Epithelial cell of esophagus (primary cell): ENCODE measurements around the gene EML2.

Experiments
- DNase-seq: peaks from one replicate; pipeline ENCODE4 v3.0.0; 2010; ENCODE audit warnings: low read depth
- H3K4me3 ChIP-seq: 2 replicates; pipeline ENCODE4 v1.5.1; 2011; ENCODE audit warnings: mild to moderate bottlenecking, low read length, control low read depth
- TF ChIP-seq, protein P1 (sequence below): IDR thresholded peaks from 2 replicates; pipeline ENCODE4 v1.5.1; 2011; ENCODE audit warnings: low read depth, mild to moderate bottlenecking, low read length, control low read depth, inconsistent platforms; ENCODE audit not compliant: insufficient read depth; ENCODE audit errors: missing control alignments

EML2 gene

DNA sequence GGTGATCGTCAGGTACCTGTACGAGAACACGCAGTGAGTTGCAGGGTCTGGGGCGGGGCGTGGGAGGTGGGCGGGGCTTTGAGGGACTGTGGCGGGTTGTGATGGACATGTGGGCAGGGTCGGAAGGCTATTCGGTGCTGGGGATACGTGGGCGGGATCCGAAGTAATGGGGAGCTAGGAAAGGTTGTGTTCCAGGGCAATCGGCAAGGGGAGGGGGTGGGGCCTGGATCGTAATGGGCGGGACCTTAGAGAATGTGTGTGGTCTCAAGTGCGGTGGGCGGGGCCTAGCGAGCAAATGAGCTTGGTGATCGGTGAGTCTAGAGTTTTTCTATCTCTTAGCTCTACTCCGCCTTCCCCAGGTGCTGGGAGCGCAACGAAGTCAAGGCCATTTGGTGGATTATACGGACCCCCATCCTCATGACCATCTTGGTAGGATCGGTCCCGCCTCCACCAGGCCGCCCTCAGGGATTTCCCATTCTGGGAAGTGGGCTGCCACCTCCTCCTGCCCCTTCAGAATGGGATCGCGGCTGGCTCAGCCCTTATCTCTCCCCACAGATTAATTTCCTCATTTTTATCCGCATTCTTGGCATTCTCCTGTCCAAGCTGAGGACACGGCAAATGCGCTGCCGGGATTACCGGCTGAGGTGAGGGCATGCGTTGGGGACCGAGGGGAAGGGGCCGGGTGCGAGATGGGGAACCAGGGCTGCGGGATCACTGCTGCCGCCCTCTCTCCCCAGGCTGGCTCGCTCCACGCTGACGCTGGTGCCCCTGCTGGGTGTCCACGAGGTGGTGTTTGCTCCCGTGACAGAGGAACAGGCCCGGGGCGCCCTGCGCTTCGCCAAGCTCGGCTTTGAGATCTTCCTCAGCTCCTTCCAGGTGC lies 38.4 kb upstream of the EML2 start:
- peak overlapping the region; percentile 44 for H3K4me3 ChIP-seq
- TF ChIP-seq, protein P1, sequence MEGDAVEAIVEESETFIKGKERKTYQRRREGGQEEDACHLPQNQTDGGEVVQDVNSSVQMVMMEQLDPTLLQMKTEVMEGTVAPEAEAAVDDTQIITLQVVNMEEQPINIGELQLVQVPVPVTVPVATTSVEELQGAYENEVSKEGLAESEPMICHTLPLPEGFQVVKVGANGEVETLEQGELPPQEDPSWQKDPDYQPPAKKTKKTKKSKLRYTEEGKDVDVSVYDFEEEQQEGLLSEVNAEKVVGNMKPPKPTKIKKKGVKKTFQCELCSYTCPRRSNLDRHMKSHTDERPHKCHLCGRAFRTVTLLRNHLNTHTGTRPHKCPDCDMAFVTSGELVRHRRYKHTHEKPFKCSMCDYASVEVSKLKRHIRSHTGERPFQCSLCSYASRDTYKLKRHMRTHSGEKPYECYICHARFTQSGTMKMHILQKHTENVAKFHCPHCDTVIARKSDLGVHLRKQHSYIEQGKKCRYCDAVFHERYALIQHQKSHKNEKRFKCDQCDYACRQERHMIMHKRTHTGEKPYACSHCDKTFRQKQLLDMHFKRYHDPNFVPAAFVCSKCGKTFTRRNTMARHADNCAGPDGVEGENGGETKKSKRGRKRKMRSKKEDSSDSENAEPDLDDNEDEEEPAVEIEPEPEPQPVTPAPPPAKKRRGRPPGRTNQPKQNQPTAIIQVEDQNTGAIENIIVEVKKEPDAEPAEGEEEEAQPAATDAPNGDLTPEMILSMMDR, result peak; percentile 42
- DNase-seq, result peak; percentile 99

DNA sequence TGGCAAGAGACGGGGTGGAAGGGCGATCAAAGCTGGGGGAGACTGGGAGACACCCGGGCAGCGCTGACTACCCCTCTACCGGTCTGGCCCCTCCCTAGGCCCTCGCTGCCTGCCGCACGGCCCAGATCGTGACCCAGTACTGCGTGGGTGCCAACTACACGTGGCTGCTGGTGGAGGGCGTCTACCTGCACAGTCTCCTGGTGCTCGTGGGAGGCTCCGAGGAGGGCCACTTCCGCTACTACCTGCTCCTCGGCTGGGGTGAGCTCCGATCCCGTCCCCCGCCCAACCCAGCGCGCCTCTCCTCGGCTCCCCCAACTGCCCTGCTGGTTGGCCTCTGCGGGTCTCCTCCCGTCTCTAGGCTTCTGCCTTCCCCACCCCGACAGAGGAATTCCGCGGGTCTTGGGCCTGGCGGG lies 37.7 kb upstream of the EML2 start:
- TF ChIP-seq, protein P1, result no peak
- H3K4me3 ChIP-seq, result peak overlapping the region; percentile 44
- no peak for DNase-seq

DNA sequence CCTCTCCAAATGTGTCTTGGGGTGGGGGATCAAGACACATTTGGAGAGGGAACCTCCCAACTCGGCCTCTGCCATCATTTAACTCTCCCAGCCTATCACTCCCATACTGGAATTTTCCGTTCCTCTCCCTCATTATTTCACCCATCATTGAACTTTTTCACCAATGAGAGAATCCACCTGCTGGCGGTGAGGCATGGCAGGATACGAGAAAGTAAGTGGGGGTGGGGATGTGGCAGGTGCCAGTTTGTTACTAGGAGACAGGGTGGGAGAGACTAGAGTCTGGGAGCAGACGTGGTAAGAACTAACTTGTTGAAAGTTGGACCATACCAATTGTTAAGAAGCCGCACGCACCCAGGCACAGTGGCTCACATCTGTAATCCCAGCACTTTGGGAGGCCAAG lies 35.7 kb upstream of the EML2 start:
- TF ChIP-seq, protein P1, result no peak
- no peak for DNase-seq
- no peak overlapping the region for H3K4me3 ChIP-seq

GRCh38 chr19:45670670-45671453 lies 31.7 kb upstream of the EML2 start:
- TF ChIP-seq, protein P1, result no peak
- H3K4me3 ChIP-seq, result peak overlapping the region; percentile 52
- DNase-seq, result peak; percentile 96

- TF ChIP-seq, protein P1, result no peak
- peak overlapping the region; percentile 55 for H3K4me3 ChIP-seq
- DNase-seq, result no peak
Measured at GRCh38 chr19:45668342-45668871, 29.2 kb upstream of the EML2 start.

GRCh38 chr19:45667620-45668341 lies 28.6 kb upstream of the EML2 start, which contains the start of gene GIPR:
TSS of gene GIPR (plus strand) at chr19:45668221. CDS start at chr19:45669521, 1,300 bp downstream.
- TF ChIP-seq, protein P1, result no peak
- DNase-seq, result peak; percentile 91
- peak within 1 kb of the TSS; percentile 55 for H3K4me3 ChIP-seq
